Caco-2 (cell line): Measurements from ENCODE around the gene HMCN1. TPM values are rescaled to one million over a fixed set of nuclear protein-coding genes. Genes with fewer than 3 reads are reported as not detected.

Source experiments
- BruUV-seq: library from RNA; stranded (reverse); fragments of 400-500 nt; replicated peaks from 2 replicates; lab custom pipeline; 2021; lab: Mats Ljungman, UMichigan
- CTCF ChIA-PET: fragments of 300-600 bp; sonication (Branson Sonifier 250); formaldehyde crosslinking; loops from one replicate; lab custom pipeline; 2022; ENCODE audit warnings: antibody characterized with exemption; lab: Charles Lee
- POLR2A ChIA-PET: fragments of 300-600 bp; sonication (Branson Sonifier 250); formaldehyde crosslinking; loops from one replicate; lab custom pipeline; 2022; ENCODE audit warnings: antibody characterized with exemption; lab: Charles Lee
- DNase-seq, 2 experiments: peaks; one replicate each; pipeline versions ENCODE4 v3.0.0 to v3.0.0-alpha.2; 2020 to 2022
- H3K27me3 ChIP-seq: replicated peaks from 2 replicates; pipeline ENCODE4 v1.6.0; 2011; ENCODE audit warnings: low read length; ENCODE audit not compliant: control insufficient read depth, insufficient read depth
- H3K36me3 ChIP-seq: 2 replicates; pipeline ENCODE4 v1.5.1; 2011; ENCODE audit warnings: low read length; ENCODE audit not compliant: control insufficient read depth, insufficient read depth
- H3K4me1 ChIP-seq: fragments of 250-450 bp; sonication (Bioruptor Pico); 2 replicates; pipeline ENCODE4 v1.5.1; 2020; ENCODE audit warnings: mild to moderate bottlenecking
- H3K4me3 ChIP-seq: 2 replicates; pipeline ENCODE4 v1.5.1; 2011; ENCODE audit warnings: low read depth, mild to moderate bottlenecking, control low read depth, low read length
- H3K9me3 ChIP-seq: fragments of 250-450 bp; sonication (Bioruptor Pico); 2 replicates; pipeline ENCODE4 v1.5.1; 2020; ENCODE audit warnings: mild to moderate bottlenecking, moderate library complexity
- H3K27ac Mint-ChIP-seq: one replicate; pipeline ENCODE4 v1.8.0; 2022; ENCODE audit warnings: mixed read lengths; ENCODE audit not compliant: unreplicated experiment
- H3K27me3 Mint-ChIP-seq: one replicate; pipeline ENCODE4 v1.8.0; 2022; ENCODE audit warnings: mixed read lengths; ENCODE audit not compliant: insufficient read depth, unreplicated experiment
- H3K36me3 Mint-ChIP-seq: one replicate; pipeline ENCODE4 v1.8.0; 2022; ENCODE audit warnings: mild to moderate bottlenecking, mixed read lengths; ENCODE audit not compliant: insufficient read depth, unreplicated experiment
- H3K4me1 Mint-ChIP-seq: one replicate; pipeline ENCODE4 v1.8.0; 2022; ENCODE audit warnings: low read depth, mixed read lengths; ENCODE audit not compliant: unreplicated experiment
- H3K4me3 Mint-ChIP-seq: one replicate; pipeline ENCODE4 v1.8.0; 2022; ENCODE audit warnings: mild to moderate bottlenecking, moderate library complexity, mixed read lengths; ENCODE audit not compliant: unreplicated experiment
- H3K9me3 Mint-ChIP-seq: one replicate; pipeline ENCODE4 v1.8.0; 2022; ENCODE audit warnings: mixed read lengths; ENCODE audit not compliant: unreplicated experiment
- intact Hi-C: fragments of 100-400 bp; cut with micrococcal nuclease; formaldehyde crosslinking; loops from one replicate; pipeline ENCODE4 v1.10.0; 2022; ENCODE audit not compliant: unreplicated experiment
- total RNA-seq: library from RNA; stranded (reverse); gene quantifications from 2 replicates; pipeline ENCODE4 v1.2.3, GENCODE V29; 2022
- TF ChIP-seq, protein P1 (sequence below), 2 experiments: fragments of 200-600 bp in 1 of 2; IDR thresholded peaks; 1 replicate in 1 of 2; 2 replicates in 1 of 2; pipeline versions ENCODE4 v1.5.1 to v1.8.0; 2011 to 2022; ENCODE audit warnings: antibody characterized with exemption in 1 of 2, control low read depth in 1 of 2, inconsistent platforms in 1 of 2, low read depth in 1 of 2, low read length in 1 of 2, mild to moderate bottlenecking in 1 of 2, moderate library complexity in 1 of 2; ENCODE audit not compliant: insufficient read depth in 1 of 2, severe bottlenecking in 1 of 2, unreplicated experiment in 1 of 2

Gene HMCN1
- total RNA-seq, 1 experiment from 2014 or later = 0.02 TPM

DNA sequence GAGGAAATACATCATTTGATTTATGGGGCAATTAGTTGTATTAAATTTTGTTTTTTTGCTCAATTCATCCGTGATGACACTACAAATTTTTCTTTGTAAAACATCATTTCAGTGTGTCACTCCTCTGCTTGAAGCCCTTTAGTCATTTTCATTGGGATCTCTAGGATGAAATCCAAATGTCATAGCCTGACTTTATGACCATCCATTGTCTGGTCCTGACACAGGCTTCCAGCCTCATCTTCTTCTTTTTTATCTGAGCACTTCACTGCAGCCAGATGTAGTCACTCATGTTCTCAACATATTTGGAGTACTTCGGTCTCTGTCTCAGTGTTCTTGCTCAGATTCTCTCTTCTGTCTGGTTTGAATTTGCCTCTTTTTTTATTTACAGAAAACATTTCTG lies 173.1 kb downstream of the HMCN1 start:
- H3K4me1 Mint-ChIP-seq = no peaks in the 10 kb centered on the region
- no peak overlapping the region for H3K4me3 Mint-ChIP-seq
- H3K27ac Mint-ChIP-seq = no peak overlapping the region

DNA sequence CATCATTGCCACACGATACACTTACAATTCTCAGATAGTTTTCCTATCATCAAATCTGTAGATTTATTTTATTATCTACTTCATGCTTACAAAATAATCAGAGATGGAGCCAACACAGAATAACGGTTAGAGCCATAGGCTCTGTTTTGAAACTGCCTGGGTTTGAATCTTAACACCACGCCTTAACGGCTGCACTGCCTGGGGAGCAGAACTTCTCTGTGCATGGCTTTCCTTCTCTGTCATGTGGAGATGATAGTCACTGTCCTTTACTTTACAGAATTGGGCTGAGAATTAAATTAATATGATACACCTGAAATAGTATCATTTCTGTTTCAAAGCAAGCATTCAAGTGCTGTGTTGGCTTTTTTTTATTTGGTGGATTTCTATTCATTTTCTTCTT lies 177.8 kb downstream of the HMCN1 start:
- Mint-ChIP-seq H3K27me3 (peaks cover 7% of the 10 kb centered on the region), H3K4me1 (no peaks in the 10 kb centered on the region), H3K36me3 (no peaks in the 10 kb centered on the region), H3K9me3 (no peaks in the 10 kb centered on the region), H3K4me3 (no peak overlapping the region), H3K27ac (no peak overlapping the region)
- TF ChIP-seq, protein P1, sequence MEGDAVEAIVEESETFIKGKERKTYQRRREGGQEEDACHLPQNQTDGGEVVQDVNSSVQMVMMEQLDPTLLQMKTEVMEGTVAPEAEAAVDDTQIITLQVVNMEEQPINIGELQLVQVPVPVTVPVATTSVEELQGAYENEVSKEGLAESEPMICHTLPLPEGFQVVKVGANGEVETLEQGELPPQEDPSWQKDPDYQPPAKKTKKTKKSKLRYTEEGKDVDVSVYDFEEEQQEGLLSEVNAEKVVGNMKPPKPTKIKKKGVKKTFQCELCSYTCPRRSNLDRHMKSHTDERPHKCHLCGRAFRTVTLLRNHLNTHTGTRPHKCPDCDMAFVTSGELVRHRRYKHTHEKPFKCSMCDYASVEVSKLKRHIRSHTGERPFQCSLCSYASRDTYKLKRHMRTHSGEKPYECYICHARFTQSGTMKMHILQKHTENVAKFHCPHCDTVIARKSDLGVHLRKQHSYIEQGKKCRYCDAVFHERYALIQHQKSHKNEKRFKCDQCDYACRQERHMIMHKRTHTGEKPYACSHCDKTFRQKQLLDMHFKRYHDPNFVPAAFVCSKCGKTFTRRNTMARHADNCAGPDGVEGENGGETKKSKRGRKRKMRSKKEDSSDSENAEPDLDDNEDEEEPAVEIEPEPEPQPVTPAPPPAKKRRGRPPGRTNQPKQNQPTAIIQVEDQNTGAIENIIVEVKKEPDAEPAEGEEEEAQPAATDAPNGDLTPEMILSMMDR (IDR thresholded peaks at IDR 0.05; ENCODE audit: insufficient read depth in 1 of 2, low read depth in 1 of 2, low read length in 1 of 2, severe bottlenecking in 1 of 2, unreplicated experiment in 1 of 2) = no peak
- no peaks in the 10 kb centered on the region for H3K27me3 ChIP-seq
- H3K36me3 ChIP-seq = no peaks in the 10 kb centered on the region
- intact Hi-C loops = no loop called here
- H3K4me1 ChIP-seq = no peaks in the 10 kb centered on the region
- no TSS peak for BruUV-seq
- ChIA-PET CTCF (no interaction called here), POLR2A (no interaction called here)
- no peaks in the 10 kb centered on the region for H3K9me3 ChIP-seq
- no peak for DNase-seq
- H3K4me3 ChIP-seq = no peak overlapping the region

More for the DNA sequence above, 173.1 kb downstream of the HMCN1 start:
- no peaks in the 10 kb centered on the region for H3K36me3 ChIP-seq
- H3K4me1 ChIP-seq = no peaks in the 10 kb centered on the region
- TF ChIP-seq, protein P1 (IDR thresholded peaks at IDR 0.05; ENCODE audit: insufficient read depth in 1 of 2, low read depth in 1 of 2, low read length in 1 of 2, severe bottlenecking in 1 of 2, unreplicated experiment in 1 of 2) = no peak
- H3K4me3 ChIP-seq = no peak overlapping the region
- H3K27me3 ChIP-seq = no peaks in the 10 kb centered on the region
- DNase-seq = no peak
- BruUV-seq = no TSS peak
- H3K9me3 ChIP-seq = no peaks in the 10 kb centered on the region
- Mint-ChIP-seq H3K9me3 (no peaks in the 10 kb centered on the region), H3K36me3 (no peaks in the 10 kb centered on the region), H3K27me3 (peaks cover 7% of the 10 kb centered on the region)
- ChIA-PET CTCF (no interaction called here), POLR2A (no interaction called here)
- intact Hi-C loops = no loop called here

DNA sequence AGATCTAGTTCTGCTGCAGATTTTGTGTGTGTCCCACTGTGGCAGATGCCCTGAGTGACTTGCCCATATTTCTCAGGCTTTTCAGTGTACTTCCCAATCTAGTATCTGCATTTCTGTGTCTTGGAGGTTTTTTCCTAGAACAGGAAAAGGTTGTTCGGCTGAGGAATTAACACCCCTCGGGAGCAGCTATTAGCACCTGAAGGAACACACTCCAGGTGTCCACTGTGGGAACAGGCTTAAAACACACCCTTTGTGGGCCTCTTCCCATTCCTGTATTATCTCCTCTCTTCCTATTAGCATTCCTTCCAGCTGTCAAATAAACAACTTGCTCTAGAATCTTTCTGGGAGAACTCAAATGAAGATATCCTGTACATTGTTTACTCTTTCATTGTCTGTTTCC lies 178.3 kb downstream of the HMCN1 start:
- no peaks in the 10 kb centered on the region for H3K9me3 ChIP-seq
- BruUV-seq = no TSS peak
- ChIA-PET CTCF (no interaction called here), POLR2A (no interaction called here)
- no peaks in the 10 kb centered on the region for H3K36me3 Mint-ChIP-seq
- TF ChIP-seq, protein P1 (IDR thresholded peaks at IDR 0.05; ENCODE audit: insufficient read depth in 1 of 2, low read depth in 1 of 2, low read length in 1 of 2, severe bottlenecking in 1 of 2, unreplicated experiment in 1 of 2) = no peak
- no peak for DNase-seq
- no peaks in the 10 kb centered on the region for H3K36me3 ChIP-seq
- no peak overlapping the region for H3K4me3 Mint-ChIP-seq
- no peaks in the 10 kb centered on the region for H3K27me3 ChIP-seq
- H3K4me3 ChIP-seq = no peak overlapping the region
- intact Hi-C loops = no loop called here
- H3K27ac Mint-ChIP-seq = no peak overlapping the region
- no peaks in the 10 kb centered on the region for H3K4me1 Mint-ChIP-seq
- peaks cover 4% of the 10 kb centered on the region for H3K27me3 Mint-ChIP-seq
- H3K9me3 Mint-ChIP-seq = no peaks in the 10 kb centered on the region
- no peaks in the 10 kb centered on the region for H3K4me1 ChIP-seq
